H1 (cell line): Measurements from ENCODE around the gene IQSEC3. TPM values are rescaled to one million over a fixed set of nuclear protein-coding genes. Genes with fewer than 3 reads are reported as not detected.

Experiments used
- CTCF ChIA-PET: fragments of 300-600 bp; sonication (Branson Sonifier 250); formaldehyde crosslinking; loops from one replicate; lab custom pipeline; 2021; ENCODE audit not compliant: partially characterized antibody; lab: Charles Lee
- POLR2A ChIA-PET: fragments of 300-600 bp; sonication (Branson Sonifier 250); formaldehyde crosslinking; loops from one replicate; lab custom pipeline; 2021; ENCODE audit warnings: inconsistent platforms; ENCODE audit not compliant: partially characterized antibody; lab: Charles Lee
- DNase-seq, 2 experiments: peaks; one replicate each; pipeline versions ENCODE4 v3.0.0 to v3.0.0-alpha.2; 2010 to 2022; ENCODE audit warnings: low spot score in 2 of 2, low read depth in 1 of 2, mixed read lengths in 1 of 2
- FAIRE-seq: peaks from 2 replicates; lab custom pipeline; 2011; peaks lifted over from hg19 to GRCh38; lab: Jason Lieb, UNC
- H2AFZ ChIP-seq: 2 replicates; pipeline ENCODE4 v1.8.1; 2012; ENCODE audit warnings: low read length, inconsistent platforms
- H2AK5ac ChIP-seq: 2 replicates; pipeline ENCODE4 v1.6.1; 2013; ENCODE audit warnings: low read depth, low read length
- H2BK120ac ChIP-seq: replicated peaks from 2 replicates; pipeline ENCODE3; 2013; ENCODE audit warnings: low read depth, low read length, inconsistent platforms
- H2BK12ac ChIP-seq: 2 replicates; pipeline ENCODE4 v1.6.1; 2013; ENCODE audit warnings: low read depth, low read length
- H2BK15ac ChIP-seq: 2 replicates; pipeline ENCODE4 v1.6.1; 2013; ENCODE audit warnings: low read length
- H2BK20ac ChIP-seq: 2 replicates; pipeline ENCODE4 v1.6.1; 2013; ENCODE audit warnings: low read length
- H2BK5ac ChIP-seq: 2 replicates; pipeline ENCODE4 v1.6.1; 2013; ENCODE audit warnings: low read depth, low read length
- H3K14ac ChIP-seq: 2 replicates; pipeline ENCODE4 v1.6.1; 2013; ENCODE audit warnings: inconsistent platforms; ENCODE audit not compliant: insufficient read length
- H3K18ac ChIP-seq: 2 replicates; pipeline ENCODE4 v1.6.1; 2013; ENCODE audit warnings: low read length; ENCODE audit errors: extremely low read depth
- H3K23ac ChIP-seq: 2 replicates; pipeline ENCODE4 v1.6.1; 2013; ENCODE audit warnings: inconsistent platforms; ENCODE audit not compliant: insufficient read length
- H3K23me2 ChIP-seq: 2 replicates; pipeline ENCODE4 v1.6.1; 2013; ENCODE audit warnings: low read depth, low read length
- H3K27ac ChIP-seq: 2 replicates; pipeline ENCODE4 v1.6.1; 2011; ENCODE audit warnings: low read depth, low read length, inconsistent platforms
- H3K27me3 ChIP-seq, 4 experiments: replicated peaks in 1 of 4; 1 replicate in 1 of 4; 2 replicates in 3 of 4; pipeline versions ENCODE4 v1.6.1 to v1.8.1; 2011 to 2013; ENCODE audit warnings: low read length in 3 of 4, mild to moderate bottlenecking in 3 of 4, inconsistent platforms in 2 of 4, mixed read lengths in 2 of 4, moderate library complexity in 1 of 4; ENCODE audit not compliant: control insufficient read depth in 3 of 4, insufficient read depth in 3 of 4; ENCODE audit errors: extremely low read depth in 1 of 4
- H3K36me3 ChIP-seq, 4 experiments: 2 replicates each; pipeline versions ENCODE4 v1.6.1 to v1.8.1; 2011 to 2013; ENCODE audit warnings: mild to moderate bottlenecking in 4 of 4, low read length in 3 of 4, moderate library complexity in 2 of 4, control low read depth in 1 of 4, inconsistent platforms in 1 of 4; ENCODE audit not compliant: insufficient read depth in 4 of 4, control insufficient read depth in 2 of 4
- H3K4ac ChIP-seq: replicated peaks from 2 replicates; pipeline ENCODE3; 2013; ENCODE audit warnings: low read length, low read depth, mixed read lengths, inconsistent platforms; ENCODE audit not compliant: insufficient read length
- H3K4me1 ChIP-seq, 4 experiments: replicated peaks in 1 of 4; 1 replicate in 1 of 4; 2 replicates in 3 of 4; pipeline versions ENCODE4 v1.6.1 to v1.8.1; 2011 to 2013; ENCODE audit warnings: low read length in 3 of 4, inconsistent platforms in 2 of 4, mixed read lengths in 1 of 4; ENCODE audit not compliant: insufficient read depth in 4 of 4, control insufficient read depth in 3 of 4
- H3K4me2 ChIP-seq, 2 experiments: 2 replicates each; pipeline versions ENCODE4 v1.6.1 to v1.8.1; 2011 to 2013; ENCODE audit warnings: low read depth in 2 of 2, low read length in 2 of 2, control low read depth in 1 of 2, inconsistent platforms in 1 of 2, mild to moderate bottlenecking in 1 of 2; ENCODE audit not compliant: insufficient read depth in 1 of 2
- H3K4me3 ChIP-seq, 4 experiments: fragments of 200-600, 300-600 bp in 1 of 4; sonication (generic), shearing (Covaris generic), sonication (Bioruptor Twin) in 1 of 4; 2 replicates each; pipeline versions ENCODE4 v1.5.1 to v1.8.1; 2011 to 2016; ENCODE audit warnings: low read length in 4 of 4, low read depth in 3 of 4, control low read depth in 2 of 4, inconsistent platforms in 2 of 4, mild to moderate bottlenecking in 2 of 4, mixed read lengths in 1 of 4, moderate library complexity in 1 of 4; ENCODE audit not compliant: insufficient read depth in 2 of 4; ENCODE audit errors: extremely low read depth in 1 of 4
- H3K56ac ChIP-seq: replicated peaks from 2 replicates; pipeline ENCODE3; 2013; ENCODE audit warnings: low read depth, mild to moderate bottlenecking, mixed read lengths, low read length, inconsistent platforms; ENCODE audit not compliant: insufficient read length
- H3K79me1 ChIP-seq: 2 replicates; pipeline ENCODE4 v1.6.1; 2013; ENCODE audit warnings: low read depth, low read length, control low read depth
- H3K79me2 ChIP-seq, 2 experiments: 2 replicates each; pipeline versions ENCODE4 v1.6.1 to v1.8.1; 2012 to 2013; ENCODE audit warnings: low read length in 2 of 2, mild to moderate bottlenecking in 2 of 2, inconsistent platforms in 1 of 2; ENCODE audit not compliant: insufficient read depth in 2 of 2, control insufficient read depth in 1 of 2
- H3K9ac ChIP-seq, 4 experiments: replicated peaks in 1 of 4; 1 replicate in 1 of 4; 2 replicates in 3 of 4; pipeline versions ENCODE4 v1.6.1 to v1.8.1; 2011 to 2013; ENCODE audit warnings: low read depth in 3 of 4, low read length in 3 of 4, control low read depth in 2 of 4, mild to moderate bottlenecking in 2 of 4, moderate library complexity in 2 of 4, inconsistent platforms in 1 of 4; ENCODE audit errors: extremely low read depth in 1 of 4
- H3K9me3 ChIP-seq, 2 experiments: 2 replicates each; pipeline versions ENCODE4 v1.6.1 to v1.8.1; 2012 to 2013; ENCODE audit warnings: mild to moderate bottlenecking in 2 of 2, moderate library complexity in 2 of 2, control low read depth in 1 of 2, inconsistent platforms in 1 of 2, low read depth in 1 of 2, low read length in 1 of 2, mixed read lengths in 1 of 2; ENCODE audit not compliant: insufficient read depth in 2 of 2
- H4K20me1 ChIP-seq, 2 experiments: replicated peaks in 1 of 2; 2 replicates each; pipeline versions ENCODE3 to v1.8.1; 2011 to 2013; ENCODE audit warnings: inconsistent platforms in 2 of 2, low read length in 2 of 2, mild to moderate bottlenecking in 1 of 2; ENCODE audit not compliant: insufficient read depth in 2 of 2, control insufficient read depth in 1 of 2
- H4K5ac ChIP-seq: 2 replicates; pipeline ENCODE4 v1.6.1; 2013; ENCODE audit warnings: low read length, low read depth, mixed read lengths, inconsistent platforms; ENCODE audit not compliant: insufficient read length
- H4K8ac ChIP-seq: 2 replicates; pipeline ENCODE4 v1.8.0; 2013; ENCODE audit warnings: mild to moderate bottlenecking, moderate library complexity, low read length, inconsistent platforms; ENCODE audit not compliant: insufficient read depth; ENCODE audit errors: extremely low read depth
- H4K91ac ChIP-seq: replicated peaks from 2 replicates; pipeline ENCODE3; 2013; ENCODE audit warnings: low read length, mixed read lengths, inconsistent platforms; ENCODE audit not compliant: insufficient read length
- BACH1 ChIP-seq: IDR thresholded peaks from 2 replicates; pipeline ENCODE4 v1.6.1; 2012; ENCODE audit warnings: low read length, improper control_type of control experiment
- BCL11A ChIP-seq, 2 experiments: IDR thresholded peaks; one replicate each; pipeline ENCODE4 v1.6.1; 2011; ENCODE audit warnings: low read depth in 2 of 2, low read length in 2 of 2, mild to moderate bottlenecking in 2 of 2
- CTBP2 ChIP-seq: IDR thresholded peaks from 2 replicates; pipeline ENCODE4 v1.7.0; 2011; ENCODE audit warnings: borderline replicate concordance, mild to moderate bottlenecking, moderate library complexity, mixed read lengths, low read length; ENCODE audit not compliant: insufficient read depth, insufficient read length
- EGR1 ChIP-seq: IDR thresholded peaks from 2 replicates; pipeline ENCODE4 v1.6.1; 2011; ENCODE audit warnings: low read depth, low read length, borderline replicate concordance
- HDAC2 ChIP-seq, 2 experiments: fragments of 300-600 bp in 1 of 2; sonication (generic) in 1 of 2; IDR thresholded peaks; 2 replicates each; pipeline ENCODE4 v1.6.1; 2011 to 2012; ENCODE audit warnings: low read depth in 2 of 2, low read length in 2 of 2, mild to moderate bottlenecking in 2 of 2, moderate library complexity in 2 of 2, borderline replicate concordance in 1 of 2, inconsistent platforms in 1 of 2
- NANOG ChIP-seq: IDR thresholded peaks from 2 replicates; pipeline ENCODE4 v1.6.1; 2011; ENCODE audit warnings: low read length, low read depth, mild to moderate bottlenecking, inconsistent platforms; ENCODE audit not compliant: insufficient read depth, poor library complexity, severe bottlenecking
- SIN3A ChIP-seq, 2 experiments: IDR thresholded peaks in 1 of 2; conservative IDR thresholded peaks in 1 of 2; 2 replicates each; pipeline ENCODE4 v1.6.1; 2011 to 2012; ENCODE audit warnings: low read length in 2 of 2, improper control_type of control experiment in 1 of 2, low read depth in 1 of 2, mild to moderate bottlenecking in 1 of 2
- SP4 ChIP-seq: IDR thresholded peaks from 2 replicates; pipeline ENCODE4 v1.6.1; 2012; ENCODE audit warnings: low read length, inconsistent platforms
- TAF1 ChIP-seq: IDR thresholded peaks from 2 replicates; pipeline ENCODE4 v1.6.1; 2011; ENCODE audit warnings: mild to moderate bottlenecking, low read depth, low read length
- TAF7 ChIP-seq: optimal IDR thresholded peaks from 2 replicates; pipeline ENCODE3; 2011; ENCODE audit warnings: low read depth, mild to moderate bottlenecking, inconsistent platforms, low read length, moderate library complexity, borderline replicate concordance
- TEAD4 ChIP-seq: IDR thresholded peaks from 2 replicates; pipeline ENCODE4 v1.6.1; 2012; ENCODE audit warnings: low read depth, low read length, inconsistent platforms, mixed read lengths
- WGBS, 2 experiments: shearing (Covaris generic) in 1 of 2; methylation state at CpG; one replicate each; pipeline versions ENCODE4 v1.1.6 to v1.1.7; 2013 to 2015; ENCODE audit warnings: low lambda C conversion rate in 2 of 2, mixed read lengths in 2 of 2, inconsistent platforms in 1 of 2, low coverage in 1 of 2, missing lambda C conversion rate in 1 of 2; ENCODE audit not compliant: insufficient replicate concordance in 2 of 2, insufficient coverage in 1 of 2, insufficient read length in 1 of 2; ENCODE audit errors: extremely low coverage in 1 of 2, missing lambda C conversion rate in 1 of 2; 5-methylcytosine and 5-hydroxymethylcytosine counted together
- polyA plus RNA-seq, 7 experiments: library from polyadenylated mRNA; depleted of rRNA in 3 of 7; stranded (reverse) in 5 of 7; unstranded in 2 of 7; fragments of >200 nt in 5 of 7; fragments of 200-250 nt in 2 of 7; gene quantifications; 1 replicate in 5 of 7; 2 replicates in 1 of 7; 4 replicates in 1 of 7; pipeline versions ENCODE4 v1.2.1 to v1.2.3, GENCODE V29; 2011 to 2013; ENCODE audit warnings: missing spikeins in 2 of 7, mixed read lengths in 2 of 7
- total RNA-seq: library from RNA; stranded (reverse); fragmentation: NEBNext Ultra II Directional; extraction: Animal tissue kit (Norgen Biotek cat#: 25700); gene quantifications from 2 replicates; pipeline ENCODE4 v1.2.1, GENCODE V29; 2021
- TF ChIP-seq, protein P1 (sequence below): IDR thresholded peaks from 2 replicates; pipeline ENCODE4 v1.6.1; 2011; ENCODE audit warnings: low read depth, mild to moderate bottlenecking, low read length; ENCODE audit not compliant: insufficient read depth

The IQSEC3 gene
- total and polyA plus RNA-seq, 2 of the 8 experiments (the other 6 are each of a cell fraction or from before 2014, with no cell fraction given): 1.2 to 3.1 TPM

DNA sequence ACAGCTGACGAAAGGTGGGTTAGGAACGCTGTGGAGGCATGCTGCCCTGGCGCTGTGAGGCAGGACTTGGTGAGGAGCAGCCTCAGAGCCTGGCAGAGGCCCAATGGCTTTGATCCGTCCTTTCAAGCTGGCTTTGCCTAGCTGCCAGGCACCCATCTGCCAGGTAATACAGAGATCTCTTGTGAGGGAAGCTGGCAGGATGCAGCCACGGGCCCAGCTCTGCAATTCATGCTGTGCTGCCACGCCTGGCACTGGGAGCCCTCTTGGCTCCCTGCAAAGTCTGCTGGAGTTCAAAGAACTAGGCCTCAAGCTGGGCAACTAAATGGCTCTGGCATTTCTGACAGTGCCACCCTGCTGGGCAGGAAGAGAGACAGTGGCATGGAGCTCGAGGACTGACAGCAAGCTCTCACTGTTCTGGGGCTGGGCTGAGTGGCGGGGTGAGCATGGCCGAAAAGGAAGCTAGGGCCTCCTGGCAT lies 18.7 kb downstream of the IQSEC3 start:
- peak overlapping the region; percentile 46 for H4K91ac ChIP-seq
- H4K8ac ChIP-seq: 0 out of 2 replicates have a peak overlapping the region, but pooled peaks have one; percentile 16
- H3K9ac ChIP-seq: no peak overlapping the region
- no peak overlapping the region for H3K4me3 ChIP-seq
- H4K20me1 ChIP-seq: peaks cover 0 to 2% of the 10 kb centered on the region in 2 experiments
- H3K27ac ChIP-seq: no peak overlapping the region
- no peak overlapping the region for H2BK20ac ChIP-seq
- H3K14ac ChIP-seq: no peak overlapping the region
- no peaks in the 10 kb centered on the region for H3K36me3 ChIP-seq
- no peaks in the 10 kb centered on the region for H3K79me2 ChIP-seq
- H2AK5ac ChIP-seq: no peak overlapping the region
- H2BK120ac ChIP-seq: no peak overlapping the region
- 75% methylated on average over 9 of the region's 9 CpGs; no CpG with 5 or more reads in 1 of the 2 experiments for WGBS, 2 experiments
- DNase-seq (no peak), FAIRE-seq (no peak)
- no peak overlapping the region for H3K4me2 ChIP-seq
- CTCF ChIA-PET: interaction anchor here (1.0 to 1.8 kb wide), 5 partner anchors 13 to 104 kb away, joined by 3 to 8 read pairs (median 3); no protein-coding TSS in a partner anchor
- H4K5ac ChIP-seq: no peak overlapping the region
- POLR2A ChIA-PET: interaction anchor here (1.4 kb wide), 1 partner anchor 17 kb away, joined by 7 read pairs; no protein-coding TSS in a partner anchor
- H2AFZ ChIP-seq: no peak overlapping the region
- H3K4ac ChIP-seq: no peak overlapping the region
- H3K9me3 ChIP-seq: peaks cover 0 to 4% of the 10 kb centered on the region in 2 experiments; a peak in 2 of 4 replicates
- no peak overlapping the region for H2BK12ac ChIP-seq
- no peaks in the 10 kb centered on the region for H3K79me1 ChIP-seq
- peaks cover 0 to 8% (median 0%) of the 10 kb centered on the region in 4 experiments; a peak in 1 of 7 replicates for H3K4me1 ChIP-seq
- no peak overlapping the region for H2BK15ac ChIP-seq
- H3K27me3 ChIP-seq: peaks cover 0 to 5% (median 0%) of the 10 kb centered on the region in 4 experiments; a peak in 2 of 7 replicates
- no peak overlapping the region for H3K56ac ChIP-seq
- no peak overlapping the region for H3K18ac ChIP-seq
- no peak overlapping the region for H3K23ac ChIP-seq
- H3K23me2 ChIP-seq: no peaks in the 10 kb centered on the region
- no peak overlapping the region for H2BK5ac ChIP-seq
- TF ChIP-seq BACH1: no peak
- no peak for TF ChIP-seq SIN3A (conservative IDR thresholded peaks at IDR 0.05 in 1 of 2, IDR thresholded peaks at IDR 0.05 in 1 of 2; ENCODE audit: low read depth in 1 of 2, low read length in 2 of 2)
- no peak for TF ChIP-seq NANOG
- TF ChIP-seq, protein P1, sequence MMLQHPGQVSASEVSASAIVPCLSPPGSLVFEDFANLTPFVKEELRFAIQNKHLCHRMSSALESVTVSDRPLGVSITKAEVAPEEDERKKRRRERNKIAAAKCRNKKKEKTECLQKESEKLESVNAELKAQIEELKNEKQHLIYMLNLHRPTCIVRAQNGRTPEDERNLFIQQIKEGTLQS: no peak
- TF ChIP-seq BCL11A (IDR thresholded peaks at IDR 0.05; ENCODE audit: low read depth in 2 of 2, low read length in 2 of 2): no peak
- no peak for TF ChIP-seq SP4
- TF ChIP-seq TEAD4: no peak
- no peak for TF ChIP-seq EGR1
- no peak for TF ChIP-seq HDAC2 (IDR thresholded peaks at IDR 0.05; ENCODE audit: borderline replicate concordance in 1 of 2, low read depth in 2 of 2, low read length in 2 of 2)
- no peak for TF ChIP-seq CTBP2
- TF ChIP-seq TAF7: no peak
- TF ChIP-seq TAF1: no peak
